ENCODE data around the gene PLK2. TPM values are rescaled to one million over a fixed set of nuclear protein-coding genes. Genes with fewer than 3 reads are reported as not detected.

The PLK2 gene
- total RNA-seq, 4 donors from 2014 or later, result 109 to 229 (median 153) TPM

DNA sequence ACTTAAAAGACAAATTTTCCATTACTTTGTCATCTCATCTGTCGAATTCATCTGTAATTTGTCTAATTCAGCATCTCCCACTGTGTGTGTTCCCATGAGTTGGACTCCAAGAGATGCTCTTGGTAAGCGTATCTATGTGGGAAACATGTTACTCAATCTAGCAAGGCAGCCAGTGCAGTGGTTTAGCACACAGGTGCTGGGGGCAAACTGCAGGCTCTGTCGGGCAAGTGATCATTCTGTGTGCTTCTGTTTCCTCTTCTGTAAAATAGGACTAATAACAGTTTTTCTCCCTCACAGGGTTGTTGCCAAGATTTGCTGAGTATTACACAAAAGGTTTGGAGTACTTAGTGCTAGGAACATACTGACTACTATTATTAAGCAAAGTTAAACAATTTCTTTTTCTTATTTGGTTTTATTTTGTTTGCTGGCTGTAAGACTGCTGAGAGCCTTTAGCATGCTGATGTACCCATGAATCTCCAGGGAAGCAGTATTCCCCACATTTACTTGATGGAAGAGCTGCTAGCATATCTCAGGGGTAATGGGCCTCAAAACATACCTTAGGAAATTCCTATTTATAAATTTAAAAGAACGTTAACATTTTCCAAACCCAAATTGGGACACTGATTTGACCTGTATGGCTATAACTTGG lies 30.6 kb upstream of the PLK2 start:
- 63 to 70% methylated on average over 4 of the region's 4 CpGs for WGBS, 2 donors
- H3K4me3 ChIP-seq (ENCODE audit: low read depth, poor library complexity, severe bottlenecking), result no peak overlapping the region
- TF ChIP-seq POLR2A (IDR thresholded peaks at IDR 0.05), result no peak
- TF ChIP-seq, protein P1, sequence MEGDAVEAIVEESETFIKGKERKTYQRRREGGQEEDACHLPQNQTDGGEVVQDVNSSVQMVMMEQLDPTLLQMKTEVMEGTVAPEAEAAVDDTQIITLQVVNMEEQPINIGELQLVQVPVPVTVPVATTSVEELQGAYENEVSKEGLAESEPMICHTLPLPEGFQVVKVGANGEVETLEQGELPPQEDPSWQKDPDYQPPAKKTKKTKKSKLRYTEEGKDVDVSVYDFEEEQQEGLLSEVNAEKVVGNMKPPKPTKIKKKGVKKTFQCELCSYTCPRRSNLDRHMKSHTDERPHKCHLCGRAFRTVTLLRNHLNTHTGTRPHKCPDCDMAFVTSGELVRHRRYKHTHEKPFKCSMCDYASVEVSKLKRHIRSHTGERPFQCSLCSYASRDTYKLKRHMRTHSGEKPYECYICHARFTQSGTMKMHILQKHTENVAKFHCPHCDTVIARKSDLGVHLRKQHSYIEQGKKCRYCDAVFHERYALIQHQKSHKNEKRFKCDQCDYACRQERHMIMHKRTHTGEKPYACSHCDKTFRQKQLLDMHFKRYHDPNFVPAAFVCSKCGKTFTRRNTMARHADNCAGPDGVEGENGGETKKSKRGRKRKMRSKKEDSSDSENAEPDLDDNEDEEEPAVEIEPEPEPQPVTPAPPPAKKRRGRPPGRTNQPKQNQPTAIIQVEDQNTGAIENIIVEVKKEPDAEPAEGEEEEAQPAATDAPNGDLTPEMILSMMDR (IDR thresholded peaks at IDR 0.05), result no peak
- intact Hi-C loops (cut with DNase I; ENCODE audit: low total_unique reads), result no loop called here
- DNase-seq (ENCODE audit: low spot score in 2 of 2), result no peak

GRCh38 chr5:58486290-58486689 lies 26.4 kb upstream of the PLK2 start:
- WGBS, 2 donors, result 65 to 77% methylated on average over 1 of the region's 1 CpG

GRCh38 chr5:58484505-58484904 lies 24.6 kb upstream of the PLK2 start:
- intact Hi-C loops (cut with DNase I; ENCODE audit: low total_unique reads), result no loop called here
- TF ChIP-seq, protein P1 (IDR thresholded peaks at IDR 0.05), result no peak
- TF ChIP-seq POLR2A (IDR thresholded peaks at IDR 0.05), result no peak
- no peak overlapping the region for H3K4me3 ChIP-seq (ENCODE audit: low read depth, poor library complexity, severe bottlenecking)
- WGBS, 2 donors, result 68 to 78% methylated on average over 4 of the region's 4 CpGs
- no peak for DNase-seq (ENCODE audit: low spot score in 2 of 2)

More at GRCh38 chr5:58486290-58486689, 26.4 kb upstream of the PLK2 start:
- H3K4me3 ChIP-seq (ENCODE audit: low read depth, poor library complexity, severe bottlenecking), result no peak overlapping the region
- intact Hi-C loops (cut with DNase I; ENCODE audit: low total_unique reads), result no loop called here
- TF ChIP-seq POLR2A (IDR thresholded peaks at IDR 0.05), result no peak
- TF ChIP-seq, protein P1 (IDR thresholded peaks at IDR 0.05), result no peak
- DNase-seq (ENCODE audit: low spot score in 2 of 2), result no peak

- intact Hi-C loops (cut with DNase I; ENCODE audit: low total_unique reads), result no loop called here
- no peak for DNase-seq (ENCODE audit: low spot score in 2 of 2)
- TF ChIP-seq, protein P1 (IDR thresholded peaks at IDR 0.05), result no peak
- TF ChIP-seq POLR2A (IDR thresholded peaks at IDR 0.05), result no peak
- no peak overlapping the region for H3K4me3 ChIP-seq (ENCODE audit: low read depth, poor library complexity, severe bottlenecking)
- WGBS, 2 donors, result 83 to 85% methylated on average over 1 of the region's 1 CpG
These were observed 22.6 kb upstream of the PLK2 start for GRCh38 chr5:58482536-58482935.

- TF ChIP-seq, protein P1 (IDR thresholded peaks at IDR 0.05), result no peak
- no peak for TF ChIP-seq POLR2A (IDR thresholded peaks at IDR 0.05)
- intact Hi-C loops (cut with DNase I; ENCODE audit: low total_unique reads), result no loop called here
- 79 to 80% methylated on average over 6 of the region's 6 CpGs for WGBS, 2 donors
- no peak for DNase-seq (ENCODE audit: low spot score in 2 of 2)
- H3K4me3 ChIP-seq (ENCODE audit: low read depth, poor library complexity, severe bottlenecking), result no peak overlapping the region
These were observed 21.9 kb upstream of the PLK2 start for GRCh38 chr5:58481828-58482227.
